IMR-90 (cell line): ENCODE data around the gene VEPH1. TPM values are rescaled to one million over a fixed set of nuclear protein-coding genes. Genes with fewer than 3 reads are reported as not detected.
A peak's percentile ranks its signal among the peaks of the same experiment; 100 is the strongest.

Source experiments
- ATAC-seq: fragments of 200-7000 bp; cut with Tn5 transposase; 2 replicates; pipeline ENCODE4 v1.9.1; 2020; ENCODE audit warnings: low read depth, mild to moderate bottlenecking, moderate library complexity
- BruUV-seq: library from RNA; stranded (reverse); fragments of 400-500 nt; replicated peaks from 2 replicates; lab custom pipeline; 2021; lab: Mats Ljungman, UMichigan
- CTCF ChIA-PET: fragments of 300-600 bp; formaldehyde crosslinking; extraction: SDS; loops from one replicate; lab custom pipeline; 2021; ENCODE audit warnings: antibody characterized with exemption; lab: Yijun Ruan, JAX
- POLR2A ChIA-PET: fragments of 300-600 bp; sonication (Branson Sonifier 250); formaldehyde crosslinking; loops from one replicate; lab custom pipeline; 2022; ENCODE audit warnings: antibody characterized with exemption; ENCODE audit not compliant: unreplicated experiment; lab: Charles Lee
- DNase-seq: peaks from one replicate; pipeline ENCODE4 v3.0.0; 2013
- H2AFZ ChIP-seq: replicated peaks from 2 replicates; pipeline ENCODE3; 2013; ENCODE audit warnings: low read length, mild to moderate bottlenecking; ENCODE audit not compliant: poor library complexity
- H2AK5ac ChIP-seq: 2 replicates; pipeline ENCODE4 v1.6.1; 2013; ENCODE audit warnings: low read depth, low read length, inconsistent platforms
- H2AK9ac ChIP-seq: replicated peaks from 2 replicates; pipeline ENCODE3; 2013; ENCODE audit warnings: mild to moderate bottlenecking, low read depth, low read length, moderate library complexity; ENCODE audit not compliant: poor library complexity
- H2BK120ac ChIP-seq: 2 replicates; pipeline ENCODE4 v1.6.1; 2013; ENCODE audit warnings: low read depth, low read length, inconsistent platforms
- H2BK15ac ChIP-seq: 3 replicates; pipeline ENCODE4 v1.6.1; 2013; ENCODE audit warnings: low read depth, low read length, inconsistent platforms
- H2BK20ac ChIP-seq: 2 replicates; pipeline ENCODE4 v1.6.1; 2013; ENCODE audit warnings: low read depth, mild to moderate bottlenecking, inconsistent platforms, low read length, moderate library complexity
- H2BK5ac ChIP-seq: 2 replicates; pipeline ENCODE4 v1.6.1; 2013; ENCODE audit warnings: mild to moderate bottlenecking, low read depth, low read length, inconsistent platforms; ENCODE audit not compliant: poor library complexity, severe bottlenecking
- H3K14ac ChIP-seq: replicated peaks from 2 replicates; pipeline ENCODE4 v1.6.1; 2013; ENCODE audit warnings: low read depth, low read length, inconsistent platforms
- H3K18ac ChIP-seq: 2 replicates; pipeline ENCODE4 v1.6.1; 2013; ENCODE audit warnings: low read depth, low read length, control low read depth
- H3K23ac ChIP-seq: 2 replicates; pipeline ENCODE4 v1.6.1; 2013; ENCODE audit warnings: low read depth, low read length, inconsistent platforms
- H3K27ac ChIP-seq: 2 replicates; pipeline ENCODE4 v1.5.1; 2013; ENCODE audit warnings: mild to moderate bottlenecking, control low read depth, low read length; ENCODE audit not compliant: insufficient read depth
- H3K27me3 ChIP-seq: 2 replicates; pipeline ENCODE4 v1.6.1; 2013; ENCODE audit warnings: low read length; ENCODE audit not compliant: control insufficient read depth, insufficient read depth
- H3K36me3 ChIP-seq: 2 replicates; pipeline ENCODE4 v1.6.1; 2013; ENCODE audit warnings: low read length, mixed read lengths; ENCODE audit not compliant: control insufficient read depth, insufficient read depth
- H3K4ac ChIP-seq: 2 replicates; pipeline ENCODE4 v1.6.1; 2013; ENCODE audit warnings: low read depth, low read length, inconsistent platforms
- H3K4me1 ChIP-seq: 2 replicates; pipeline ENCODE4 v1.6.1; 2013; ENCODE audit warnings: low read length, mixed read lengths; ENCODE audit not compliant: control insufficient read depth, insufficient read depth
- H3K4me2 ChIP-seq: 2 replicates; pipeline ENCODE4 v1.6.1; 2013; ENCODE audit warnings: low read depth, mild to moderate bottlenecking, control low read depth, low read length, moderate library complexity
- H3K4me3 ChIP-seq: 2 replicates; pipeline ENCODE4 v1.5.1; 2013; ENCODE audit warnings: low read depth, mild to moderate bottlenecking, control low read depth, low read length, moderate library complexity; ENCODE audit not compliant: insufficient read depth
- H3K56ac ChIP-seq: 2 replicates; pipeline ENCODE4 v1.6.1; 2013; ENCODE audit warnings: low read length, inconsistent platforms; ENCODE audit not compliant: insufficient read depth; ENCODE audit errors: extremely low read depth
- H3K79me1 ChIP-seq, 2 experiments: 2 replicates each; pipeline ENCODE4 v1.6.1; 2013; ENCODE audit warnings: low read length in 2 of 2, inconsistent platforms in 1 of 2, low read depth in 1 of 2
- H3K9ac ChIP-seq: 2 replicates; pipeline ENCODE4 v1.6.1; 2013; ENCODE audit warnings: low read depth, low read length, control low read depth
- H3K9me1 ChIP-seq: 2 replicates; pipeline ENCODE4 v1.6.1; 2013; ENCODE audit warnings: low read length, inconsistent platforms; ENCODE audit not compliant: insufficient read depth
- H3K9me3 ChIP-seq: 2 replicates; pipeline ENCODE4 v1.6.1; 2013; ENCODE audit warnings: low read length; ENCODE audit not compliant: control insufficient read depth, insufficient read depth
- H4K20me1 ChIP-seq: 2 replicates; pipeline ENCODE4 v1.6.1; 2013; ENCODE audit warnings: low read length, inconsistent platforms; ENCODE audit not compliant: insufficient read depth
- H4K5ac ChIP-seq: 2 replicates; pipeline ENCODE4 v1.6.1; 2013; ENCODE audit warnings: mild to moderate bottlenecking, low read depth, low read length, control low read depth
- H4K8ac ChIP-seq, 2 experiments: 2 replicates each; pipeline ENCODE4 v1.6.1; 2013; ENCODE audit warnings: low read depth in 2 of 2, low read length in 2 of 2, control low read depth in 1 of 2, inconsistent platforms in 1 of 2
- H4K91ac ChIP-seq: 2 replicates; pipeline ENCODE4 v1.6.1; 2013; ENCODE audit warnings: low read depth, low read length, inconsistent platforms; ENCODE audit not compliant: insufficient read depth
- BHLHE40 ChIP-seq: fragments of 150-350 bp; IDR thresholded peaks from 2 replicates; pipeline ENCODE4 v1.6.1; 2016; ENCODE audit warnings: mild to moderate bottlenecking, low read depth, low read length
- CEBPB ChIP-seq: IDR thresholded peaks from 2 replicates; pipeline ENCODE4 v1.6.1; 2012; ENCODE audit warnings: low read depth, low read length, improper control_type of control experiment
- FOS ChIP-seq: fragments of 150-350 bp; IDR thresholded peaks from 2 replicates; pipeline ENCODE4 v1.6.1; 2016; ENCODE audit warnings: low read depth, low read length
- MAFK ChIP-seq: IDR thresholded peaks from 2 replicates; pipeline ENCODE4 v1.6.1; 2012; ENCODE audit warnings: low read depth, low read length, improper control_type of control experiment
- MAZ ChIP-seq: IDR thresholded peaks from 2 replicates; pipeline ENCODE4 v1.6.1; 2012; ENCODE audit warnings: low read depth, mild to moderate bottlenecking, low read length, improper control_type of control experiment, moderate library complexity, borderline replicate concordance
- MXI1 ChIP-seq: IDR thresholded peaks from 2 replicates; pipeline ENCODE4 v1.6.1; 2012; ENCODE audit warnings: low read depth, mild to moderate bottlenecking, low read length, moderate library complexity, borderline replicate concordance
- POLR2A ChIP-seq: IDR thresholded peaks from 2 replicates; pipeline ENCODE4 v1.6.1; 2012; ENCODE audit warnings: mild to moderate bottlenecking, low read depth, low read length
- RAD21 ChIP-seq: IDR thresholded peaks from 2 replicates; pipeline ENCODE4 v1.6.1; 2012; ENCODE audit warnings: low read length, improper control_type of control experiment
- RCOR1 ChIP-seq: IDR thresholded peaks from 2 replicates; pipeline ENCODE4 v1.6.1; 2012; ENCODE audit warnings: mild to moderate bottlenecking, low read length, improper control_type of control experiment; ENCODE audit not compliant: insufficient replicate concordance
- RFX5 ChIP-seq: IDR thresholded peaks from 2 replicates; pipeline ENCODE4 v1.8.0; 2012; ENCODE audit warnings: low read depth, mild to moderate bottlenecking, low read length, moderate library complexity
- WGBS, 2 experiments: methylation state at CpG; one replicate each; pipeline versions ENCODE4 v1.1.5 to v1.1.7; 2013; ENCODE audit warnings: missing lambda C conversion rate in 2 of 2; ENCODE audit not compliant: insufficient read length in 1 of 2; ENCODE audit errors: extremely low coverage in 2 of 2; 5-methylcytosine and 5-hydroxymethylcytosine counted together
- dilution Hi-C: fragments of 300-500 bp; cut with HindIII; formaldehyde crosslinking; loops from one replicate; pipeline ENCODE4 v1.14.3; 2018; ENCODE audit warnings: low sequenced_read_pairs; ENCODE audit not compliant: unreplicated experiment
- in situ Hi-C: fragments of 300-500 bp; cut with MboI; formaldehyde crosslinking; loops from 3 replicates; pipeline ENCODE4 v1.14.3; 2019; ENCODE audit warnings: low sequenced_read_pairs, inconsistent platforms, mixed read lengths
- intact Hi-C: fragments of 100-400 bp; cut with micrococcal nuclease; formaldehyde crosslinking; loops from 2 replicates; pipeline ENCODE4 v1.10.0; 2022
- polyA plus RNA-seq, 3 experiments: library from polyadenylated mRNA; depleted of rRNA; stranded (reverse); fragments of >200 nt; gene quantifications; 2 replicates each; pipeline ENCODE4 v1.2.3, GENCODE V29; 2012; ENCODE audit warnings: low replicate concordance in 1 of 3
- total RNA-seq: library from RNA; depleted of rRNA; stranded (reverse); fragments of >200 nt; gene quantifications from 2 replicates; pipeline ENCODE4 v1.2.3, GENCODE V29; 2012
- TF ChIP-seq, protein P1 (sequence below): fragments of 150-350 bp; IDR thresholded peaks from 2 replicates; pipeline ENCODE4 v1.6.1; 2016; ENCODE audit warnings: low read depth, mild to moderate bottlenecking, low read length, moderate library complexity, borderline replicate concordance
- TF ChIP-seq, protein P2 (sequence below): fragments of 150-350 bp; IDR thresholded peaks from 2 replicates; pipeline ENCODE4 v1.6.1; 2017; ENCODE audit warnings: mild to moderate bottlenecking, antibody characterized with exemption, low read length, low read depth

VEPH1 gene
- total and polyA plus RNA-seq, 2 of the 4 experiments (the other 2 are of a cell fraction) = 30.5 to 130 TPM

DNA sequence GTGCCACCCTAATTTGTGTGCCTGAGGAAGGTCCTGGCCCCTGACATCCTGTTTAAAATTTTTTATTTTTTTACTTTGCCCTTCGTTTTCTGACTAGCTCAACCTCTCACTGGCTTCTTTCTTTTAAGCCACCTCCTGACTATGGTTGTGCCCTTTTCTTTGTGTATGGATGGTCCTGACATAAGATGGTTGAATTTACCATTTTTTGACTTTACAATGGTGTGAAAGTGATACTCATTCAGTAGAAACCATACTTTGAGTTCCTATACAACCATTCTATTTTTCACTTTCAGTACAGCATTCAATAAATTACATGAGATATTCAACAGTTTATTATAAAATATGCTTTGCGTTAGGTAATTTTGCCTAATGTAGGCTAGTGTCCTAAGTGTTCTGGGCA is 140.9 kb downstream of the VEPH1 start:
- Histone ChIP-seq H3K56ac (no peak overlapping the region), H3K27ac (no peak overlapping the region), H3K9ac (no peak overlapping the region), H2AK5ac (peak overlapping the region; percentile 7; the same call in 1 of the 2 replicates), H2BK120ac (peak overlapping the region; percentile 37; the same call in 1 of the 2 replicates), H3K4me3 (no peak overlapping the region), H2BK15ac (peak overlapping the region; percentile 68; the same call in 1 of the 3 replicates), H3K14ac (no peak overlapping the region), H3K18ac (no peak overlapping the region), H3K79me1 (0 out of 4 replicates have a peak, but pooled peaks cover 0 to 2% of the 10 kb centered on the region in 2 experiments), H3K27me3 (no peaks in the 10 kb centered on the region), H3K9me3 (no peaks in the 10 kb centered on the region), H3K4me1 (peaks cover 7% of the 10 kb centered on the region), H3K4ac (no peak overlapping the region), H4K5ac (no peak overlapping the region), H4K8ac (0 out of 4 replicates have a peak overlapping the region, but pooled peaks of 1 of the 2 experiments have one; percentile 31), H4K20me1 (no peaks in the 10 kb centered on the region), H3K9me1 (peaks cover 2% of the 10 kb centered on the region; the same call in 1 of the 2 replicates), H3K36me3 (no peaks in the 10 kb centered on the region), H2AK9ac (no peak overlapping the region), H2BK20ac (peak overlapping the region; percentile 61; the same call in 1 of the 2 replicates), H2AFZ (no peak overlapping the region), H3K23ac (no peak overlapping the region), H3K4me2 (no peak overlapping the region), H4K91ac (no peak overlapping the region), H2BK5ac (no peak overlapping the region)
- intact Hi-C loops = loop anchor here (2.0 kb wide), 1 partner anchor 74 kb away; the partner anchor contains the start of gene PTX3
- no CpG with 5 or more reads among the region's 2 CpGs for WGBS, 2 experiments
- DNase-seq = no peak
- CTCF ChIA-PET = interaction anchor here (0.9 to 1.5 kb wide), 2 partner anchors 74 to 170 kb away, joined by 3 read pairs; partner anchors contain the start of gene PTX3
- TF ChIP-seq CEBPB (no peak), POLR2A (no peak), MAZ (no peak), RAD21 (no peak), RCOR1 (no peak), FOS (no peak), MXI1 (no peak), RFX5 (no peak), BHLHE40 (no peak), MAFK (no peak)
- TF ChIP-seq, protein P1, sequence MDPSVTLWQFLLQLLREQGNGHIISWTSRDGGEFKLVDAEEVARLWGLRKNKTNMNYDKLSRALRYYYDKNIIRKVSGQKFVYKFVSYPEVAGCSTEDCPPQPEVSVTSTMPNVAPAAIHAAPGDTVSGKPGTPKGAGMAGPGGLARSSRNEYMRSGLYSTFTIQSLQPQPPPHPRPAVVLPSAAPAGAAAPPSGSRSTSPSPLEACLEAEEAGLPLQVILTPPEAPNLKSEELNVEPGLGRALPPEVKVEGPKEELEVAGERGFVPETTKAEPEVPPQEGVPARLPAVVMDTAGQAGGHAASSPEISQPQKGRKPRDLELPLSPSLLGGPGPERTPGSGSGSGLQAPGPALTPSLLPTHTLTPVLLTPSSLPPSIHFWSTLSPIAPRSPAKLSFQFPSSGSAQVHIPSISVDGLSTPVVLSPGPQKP = no peak
- TF ChIP-seq, protein P2, sequence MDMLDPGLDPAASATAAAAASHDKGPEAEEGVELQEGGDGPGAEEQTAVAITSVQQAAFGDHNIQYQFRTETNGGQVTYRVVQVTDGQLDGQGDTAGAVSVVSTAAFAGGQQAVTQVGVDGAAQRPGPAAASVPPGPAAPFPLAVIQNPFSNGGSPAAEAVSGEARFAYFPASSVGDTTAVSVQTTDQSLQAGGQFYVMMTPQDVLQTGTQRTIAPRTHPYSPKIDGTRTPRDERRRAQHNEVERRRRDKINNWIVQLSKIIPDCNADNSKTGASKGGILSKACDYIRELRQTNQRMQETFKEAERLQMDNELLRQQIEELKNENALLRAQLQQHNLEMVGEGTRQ = no peak
- dilution Hi-C loops = no loop called here
- ATAC-seq = no peak
- in situ Hi-C loops = no loop called here
- POLR2A ChIA-PET = no interaction called here
- BruUV-seq = no TSS peak
